Measurements from ENCODE around the gene AUTS2.
A peak's percentile ranks its signal among the peaks of the same experiment; 100 is the strongest.

AUTS2 gene

GRCh38 chr7:70325509-70326101 is 727.3 kb downstream of the AUTS2 start:
- H3K27ac ChIP-seq: peak overlapping the region; percentile 59
- DNase-seq (ENCODE audit: low read depth, low spot score): no peak

- DNase-seq (ENCODE audit: low read depth, low spot score): no peak
- H3K27ac ChIP-seq: no peak overlapping the region
These were observed 736.0 kb downstream of the AUTS2 start for GRCh38 chr7:70334295-70334694.

GRCh38 chr7:70334871-70335270 is 736.6 kb downstream of the AUTS2 start:
- H3K27ac ChIP-seq: no peak overlapping the region
- DNase-seq (ENCODE audit: low read depth, low spot score): no peak

- no peak for DNase-seq (ENCODE audit: low read depth, low spot score)
- H3K27ac ChIP-seq: no peak overlapping the region
These were observed 738.3 kb downstream of the AUTS2 start for GRCh38 chr7:70336536-70336935.

GRCh38 chr7:70338015-70338414 is 739.7 kb downstream of the AUTS2 start:
- DNase-seq (ENCODE audit: low read depth, low spot score): no peak
- H3K27ac ChIP-seq: no peak overlapping the region

- no peak overlapping the region for H3K27ac ChIP-seq
- no peak for DNase-seq (ENCODE audit: low read depth, low spot score)
These were observed 742.0 kb downstream of the AUTS2 start for GRCh38 chr7:70340236-70340635.

GRCh38 chr7:70341446-70341845 is 743.2 kb downstream of the AUTS2 start:
- DNase-seq (ENCODE audit: low read depth, low spot score): no peak
- no peak overlapping the region for H3K27ac ChIP-seq

- DNase-seq (ENCODE audit: low read depth, low spot score): no peak
- H3K27ac ChIP-seq: no peak overlapping the region
These were observed 745.2 kb downstream of the AUTS2 start for GRCh38 chr7:70343519-70343918.

- no peak for DNase-seq (ENCODE audit: low read depth, low spot score)
- no peak overlapping the region for H3K27ac ChIP-seq
These were observed 746.5 kb downstream of the AUTS2 start for GRCh38 chr7:70344726-70345125.

- H3K27ac ChIP-seq: no peak overlapping the region
- no peak for DNase-seq (ENCODE audit: low read depth, low spot score)
These were observed 748.7 kb downstream of the AUTS2 start for GRCh38 chr7:70346844-70347462.

- H3K27ac ChIP-seq: no peak overlapping the region
- DNase-seq (ENCODE audit: low read depth, low spot score): no peak
These were observed 749.4 kb downstream of the AUTS2 start for GRCh38 chr7:70347463-70348254.

- no peak overlapping the region for H3K27ac ChIP-seq
- no peak for DNase-seq (ENCODE audit: low read depth, low spot score)
These were observed 750.8 kb downstream of the AUTS2 start for GRCh38 chr7:70349031-70349430.

GRCh38 chr7:70349819-70350218 is 751.5 kb downstream of the AUTS2 start:
- H3K27ac ChIP-seq: no peak overlapping the region
- no peak for DNase-seq (ENCODE audit: low read depth, low spot score)

GRCh38 chr7:70352088-70352487 is 753.8 kb downstream of the AUTS2 start:
- DNase-seq (ENCODE audit: low read depth, low spot score): no peak
- H3K27ac ChIP-seq: no peak overlapping the region

- H3K27ac ChIP-seq: no peak overlapping the region
- no peak for DNase-seq (ENCODE audit: low read depth, low spot score)
These were observed 754.6 kb downstream of the AUTS2 start for GRCh38 chr7:70352906-70353305.

GRCh38 chr7:70353330-70353945 is 755.2 kb downstream of the AUTS2 start:
- no peak for DNase-seq (ENCODE audit: low read depth, low spot score)
- H3K27ac ChIP-seq: no peak overlapping the region

GRCh38 chr7:70353946-70354335 is 755.7 kb downstream of the AUTS2 start:
- H3K27ac ChIP-seq: no peak overlapping the region
- no peak for DNase-seq (ENCODE audit: low read depth, low spot score)

- no peak overlapping the region for H3K27ac ChIP-seq
These were observed 756.3 kb downstream of the AUTS2 start for GRCh38 chr7:70354409-70355169.

GRCh38 chr7:70355198-70356020 is 757.1 kb downstream of the AUTS2 start:
- no peak overlapping the region for H3K27ac ChIP-seq
- DNase-seq (ENCODE audit: low read depth, low spot score): no peak

More at GRCh38 chr7:70354409-70355169, 756.3 kb downstream of the AUTS2 start:
- DNase-seq (ENCODE audit: low read depth, low spot score): no peak
